Activated CD8-positive, alpha-beta memory T cell treated with anti-CD3 and anti-CD28 coated beads, Interleukin-2, amount 50 U/mL, for 24 hours (primary cell): ENCODE results near the gene KIAA0319L.

Experiments used
- DNase-seq: peaks from one replicate; pipeline ENCODE4 v3.0.0-alpha.2; 2020; ENCODE audit errors: extremely low read depth

KIAA0319L gene

GRCh38 chr1:35443768-35444518 is 113.3 kb downstream of the KIAA0319L start:
- no peak for DNase-seq

GRCh38 chr1:35442734-35443133 is 114.5 kb downstream of the KIAA0319L start:
- no peak for DNase-seq

GRCh38 chr1:35441926-35442579 is 115.2 kb downstream of the KIAA0319L start:
- no peak for DNase-seq

DNA sequence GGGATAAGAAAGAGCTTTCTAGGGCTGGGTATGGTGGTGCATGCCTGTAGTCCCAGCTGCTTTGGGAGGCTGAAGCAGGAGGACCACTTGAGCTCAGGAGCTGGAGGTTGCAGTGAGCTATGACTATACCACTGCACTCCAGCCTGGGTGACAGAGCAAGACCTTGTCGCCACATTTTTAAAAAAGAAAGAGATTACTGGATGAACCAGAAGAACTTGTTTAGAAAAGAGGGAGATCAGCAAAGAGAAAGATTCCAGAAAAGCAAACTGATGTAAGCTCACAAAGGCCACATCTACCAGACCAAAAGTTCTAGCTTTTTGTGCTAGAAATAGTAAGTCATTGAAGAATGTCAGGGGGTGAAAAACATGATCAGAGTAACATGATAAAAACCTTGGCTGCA is 117.6 kb downstream of the KIAA0319L start:
- no peak for DNase-seq

GRCh38 chr1:35437200-35437599 is 120.0 kb downstream of the KIAA0319L start:
- DNase-seq = no peak

- DNase-seq = no peak
Observed at GRCh38 chr1:35436078-35436477, 121.1 kb downstream of the KIAA0319L start.

DNA sequence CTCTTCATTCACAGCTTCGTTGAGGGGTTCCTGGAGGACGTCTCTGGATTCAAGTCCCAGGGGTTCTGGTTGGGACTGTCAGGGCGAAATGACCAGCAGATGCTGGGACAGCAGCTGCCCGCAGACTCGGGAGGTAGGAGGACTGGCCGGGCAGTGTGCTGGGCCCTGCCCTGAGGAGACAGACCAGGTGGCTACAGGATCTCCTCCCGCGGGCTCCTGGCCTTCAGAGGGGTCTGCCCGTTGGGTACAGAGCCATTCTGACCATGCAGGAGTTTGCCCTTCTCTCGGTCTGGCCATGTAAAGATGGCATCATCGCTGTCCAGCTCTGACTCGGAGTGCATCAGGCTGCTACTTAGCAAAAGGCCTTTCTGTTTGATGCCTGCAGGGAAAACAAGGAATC is 122.5 kb downstream of the KIAA0319L start:
- no peak for DNase-seq

DNA sequence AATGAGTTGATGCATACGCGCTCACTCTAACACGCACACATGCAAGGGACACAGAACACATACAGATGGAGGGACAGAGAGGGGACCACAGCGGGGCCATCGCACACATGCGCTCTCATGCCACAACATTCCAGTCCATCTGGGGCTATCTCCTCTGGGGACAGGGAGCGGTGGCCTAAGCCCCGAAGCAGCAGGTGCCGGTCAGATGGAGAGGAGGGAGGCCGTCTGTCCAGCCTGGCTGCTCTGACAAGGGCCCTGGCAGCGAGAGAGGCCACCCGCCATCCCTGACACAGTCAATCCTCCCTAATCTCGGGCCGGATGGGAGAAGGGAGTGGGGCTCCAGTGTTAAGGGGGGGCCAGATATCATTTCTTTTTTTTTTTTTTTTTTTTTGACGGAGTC is 123.5 kb downstream of the KIAA0319L start:
- DNase-seq = no peak

DNA sequence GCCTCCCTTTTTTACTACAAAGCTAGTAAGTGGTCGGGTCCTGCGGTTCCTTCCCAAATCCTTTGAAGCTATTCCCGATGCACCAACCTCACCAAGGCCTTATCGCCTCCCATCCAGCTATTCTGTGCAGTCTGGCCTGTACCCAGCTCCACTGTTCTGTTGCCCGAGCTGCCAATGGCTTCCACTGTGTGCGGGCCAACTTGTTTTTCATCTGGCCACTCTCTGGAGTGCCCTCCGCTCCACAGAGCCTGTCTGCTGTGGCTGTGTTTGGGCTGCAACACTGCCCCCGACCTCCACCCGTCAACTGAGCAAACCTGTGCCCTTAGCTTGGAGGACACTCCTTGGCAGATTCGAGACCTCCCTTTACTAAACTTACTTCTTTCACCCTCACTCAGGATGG is 125.0 kb downstream of the KIAA0319L start:
- no peak for DNase-seq

GRCh38 chr1:35431173-35431599 is 126.0 kb downstream of the KIAA0319L start:
- DNase-seq = no peak

DNA sequence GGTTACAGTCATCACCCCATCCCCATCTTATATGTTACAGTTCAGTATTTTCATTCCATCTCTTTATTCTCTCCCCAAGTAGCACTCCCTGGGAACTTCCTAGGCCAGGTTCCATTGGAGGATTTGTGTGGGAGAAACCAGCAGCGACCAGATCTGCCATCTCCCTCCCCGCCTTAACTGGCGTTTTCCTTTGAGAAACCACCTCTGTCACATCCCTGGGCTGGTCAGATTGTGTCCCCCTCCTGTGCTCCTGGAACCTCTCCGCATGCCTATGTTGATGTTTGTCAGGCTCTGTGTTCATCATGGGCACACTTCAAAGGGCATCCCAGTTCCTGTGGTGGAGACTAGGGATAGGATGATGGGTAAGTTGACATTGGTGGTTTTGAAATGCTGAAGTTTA is 126.4 kb downstream of the KIAA0319L start:
- no peak for DNase-seq

- DNase-seq = no peak
Observed at GRCh38 chr1:35428360-35428759, 128.8 kb downstream of the KIAA0319L start.

- no peak for DNase-seq
Observed at GRCh38 chr1:35426097-35426586, 131.1 kb downstream of the KIAA0319L start.

DNA sequence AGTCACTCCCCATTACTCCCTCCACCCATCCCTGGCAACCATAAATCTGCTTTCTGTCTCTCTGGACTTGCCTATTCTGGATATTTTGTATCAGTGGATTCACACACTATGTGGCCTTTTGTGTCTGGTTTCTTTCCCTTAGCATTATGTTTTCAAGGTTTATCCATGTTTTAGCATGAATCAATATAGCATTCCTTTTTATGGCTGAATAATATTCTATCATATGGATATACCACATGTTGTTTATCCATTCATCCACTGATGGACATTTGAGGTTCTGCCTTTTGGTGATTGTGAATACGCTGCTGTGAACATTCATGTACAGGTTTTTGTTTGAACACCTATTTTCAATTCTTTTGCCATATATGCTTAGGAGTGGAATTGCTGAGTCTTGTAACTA is 148.3 kb downstream of the KIAA0319L start:
- DNase-seq = no peak

GRCh38 chr1:35407743-35408142 is 149.5 kb downstream of the KIAA0319L start:
- DNase-seq = no peak

GRCh38 chr1:35406103-35406502 is 151.1 kb downstream of the KIAA0319L start:
- DNase-seq = no peak

DNA sequence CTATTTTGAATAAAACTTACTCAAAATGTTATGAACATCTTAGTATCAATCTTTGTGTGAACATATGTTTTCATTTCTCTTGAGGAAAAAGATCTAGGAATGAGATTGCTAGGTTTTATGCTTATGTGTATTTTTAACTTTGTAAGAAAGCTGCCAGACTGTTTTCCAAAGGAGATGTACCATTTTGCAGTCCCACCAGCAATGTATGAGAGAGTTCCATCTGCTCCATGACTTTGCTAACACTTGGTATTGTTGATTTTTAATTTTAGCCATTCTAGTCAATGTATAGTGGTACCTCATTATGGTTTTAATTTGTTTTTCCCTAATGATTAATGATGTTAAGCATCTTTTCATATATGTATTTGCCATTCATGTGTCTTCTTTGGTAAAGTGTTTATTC is 156.2 kb downstream of the KIAA0319L start:
- no peak for DNase-seq

DNA sequence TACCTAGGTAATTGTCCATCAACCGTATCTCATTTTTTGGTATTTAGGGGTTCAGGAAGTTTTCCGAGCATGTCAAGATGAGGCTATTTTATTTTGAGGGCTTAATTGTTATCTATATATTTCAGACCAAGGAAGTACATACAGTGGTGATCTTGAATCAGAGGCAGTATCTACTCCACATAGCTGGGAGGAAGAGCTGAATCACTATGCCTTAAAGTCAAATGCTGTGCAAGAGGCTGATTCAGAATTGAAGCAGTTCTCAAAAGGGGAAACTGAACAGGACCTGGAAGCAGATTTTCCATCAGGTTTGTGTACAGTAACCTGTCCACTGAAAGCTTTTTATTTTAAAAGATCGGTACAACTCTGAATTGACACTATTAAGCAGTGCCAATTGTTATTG is 158.5 kb downstream of the KIAA0319L start:
- DNase-seq = no peak

- no peak for DNase-seq
Observed at GRCh38 chr1:35394386-35394785, 162.8 kb downstream of the KIAA0319L start.

- no peak for DNase-seq
Observed at GRCh38 chr1:35390600-35391494, 166.4 kb downstream of the KIAA0319L start.

DNA sequence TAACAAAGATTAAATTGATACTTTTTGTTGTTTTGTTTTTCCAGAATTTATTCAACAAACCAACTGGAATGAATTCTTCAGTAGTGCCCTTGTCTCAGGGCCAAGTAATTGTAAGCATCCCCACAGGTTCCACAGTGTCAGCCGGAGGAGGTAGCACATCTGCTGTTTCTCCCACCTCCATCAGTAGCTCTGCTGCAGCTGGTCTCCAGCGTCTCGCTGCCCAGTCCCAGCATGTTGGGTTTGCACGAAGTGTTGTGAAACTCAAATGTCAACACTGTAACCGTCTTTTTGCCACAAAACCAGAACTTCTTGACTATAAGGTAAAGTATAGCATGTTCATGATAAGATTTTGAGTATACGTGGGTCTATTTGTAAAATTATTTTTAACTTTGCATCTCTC is 170.2 kb downstream of the KIAA0319L start:
- no peak for DNase-seq

DNA sequence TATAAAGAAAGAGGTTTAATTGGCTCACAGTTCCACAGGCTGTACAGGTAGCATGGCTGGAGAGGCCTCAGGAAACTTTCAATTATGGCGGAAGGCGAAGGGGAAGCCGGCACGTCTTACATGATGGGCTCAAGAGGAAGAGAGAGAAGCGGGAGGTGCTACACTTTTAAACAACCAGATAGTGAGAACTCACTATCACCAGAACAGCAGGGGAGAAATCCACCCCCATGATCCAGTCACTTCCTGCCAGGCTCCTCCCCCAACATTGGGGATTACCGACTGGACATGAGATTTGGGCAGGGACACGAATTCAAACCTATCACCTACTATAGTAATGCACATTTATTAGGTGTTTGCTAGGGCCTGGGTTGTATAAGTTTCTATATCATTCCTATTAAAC is 170.9 kb downstream of the KIAA0319L start:
- DNase-seq = no peak
